ENCODE data around the gene TMEM248. TPM values are rescaled to one million over a fixed set of nuclear protein-coding genes. Genes with fewer than 3 reads are reported as not detected.

The TMEM248 gene
- total and polyA plus RNA-seq, 2 of the 13 experiments (the other 11 are each of a cell fraction or from before 2014, with no cell fraction given): 54.3 to 109 TPM

DNA sequence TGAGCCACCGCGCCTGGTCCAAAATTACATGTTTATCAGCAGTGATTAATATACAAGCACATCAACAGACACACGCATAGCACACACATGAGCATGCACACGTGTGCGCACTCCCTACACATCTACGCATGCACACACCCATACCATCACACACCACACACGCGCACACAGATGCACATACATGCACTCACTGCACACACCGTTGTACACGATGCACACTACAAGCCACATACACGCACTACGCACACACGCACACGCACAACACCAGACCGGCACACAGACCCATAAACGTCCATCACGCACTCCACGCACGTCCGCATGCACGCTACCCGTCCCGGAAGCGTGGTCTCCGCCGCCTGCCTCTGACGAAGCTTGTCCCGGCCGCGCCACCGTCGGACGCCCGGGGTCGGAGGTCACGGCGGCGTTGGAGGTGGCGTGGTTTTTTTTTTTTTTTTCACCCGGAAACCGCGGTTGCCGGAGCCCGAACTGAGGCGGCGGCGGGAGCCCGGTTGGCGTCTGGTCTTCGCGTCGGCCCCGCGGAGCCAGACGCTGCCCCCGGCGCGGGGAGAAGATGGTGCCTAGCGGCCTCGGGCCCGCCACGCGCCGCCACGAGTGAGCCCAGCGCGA is at the start of gene TMEM248 (continued):
- TF ChIP-seq MBNL3 (CRISPR knock-in tag; conservative IDR thresholded peaks at IDR 0.05) (no peak), ZNF644 (CRISPR knock-in tag; IDR thresholded peaks at IDR 0.05; ENCODE audit: low read depth) (no peak), EP300 (IDR thresholded peaks at IDR 0.05; ENCODE audit: low read depth in 2 of 2, low read length in 2 of 2) (no peak), EP300 (CRISPR knock-in tag; IDR thresholded peaks at IDR 0.05; ENCODE audit: borderline replicate concordance) (peak; percentile 59), ZNF362 (CRISPR knock-in tag; IDR thresholded peaks at IDR 0.05; ENCODE audit: borderline replicate concordance) (peak; percentile 100), KLF11 (CRISPR knock-in tag; IDR thresholded peaks at IDR 0.05) (no peak), AGO1 (IDR thresholded peaks at IDR 0.05; ENCODE audit: low read depth, low read length, poor library complexity, severe bottlenecking) (peak; percentile 43), TFDP1 (CRISPR knock-in tag; IDR thresholded peaks at IDR 0.05; ENCODE audit: borderline replicate concordance) (peak; percentile 65; the same call in 1 of the 2 replicates), MAFG (CRISPR knock-in tag; IDR thresholded peaks at IDR 0.05) (no peak), ZNF205 (CRISPR knock-in tag; IDR thresholded peaks at IDR 0.05) (peak; percentile 76), KDM5B (CRISPR knock-in tag; IDR thresholded peaks at IDR 0.05; ENCODE audit: borderline replicate concordance) (peak; percentile 92; the same call in 1 of the 2 replicates), ZNF639 (CRISPR knock-in tag; conservative IDR thresholded peaks at IDR 0.05) (peak; percentile 83), HMGA1 (CRISPR knock-in tag; conservative IDR thresholded peaks at IDR 0.05) (no peak), E2F2 (CRISPR knock-in tag; IDR thresholded peaks at IDR 0.05; ENCODE audit: borderline replicate concordance) (no peak), NR2F6 (IDR thresholded peaks at IDR 0.05) (peak; percentile 83), NR2F6 (CRISPR knock-in tag; IDR thresholded peaks at IDR 0.05) (peak; percentile 94), ZNF605 (CRISPR knock-in tag; IDR thresholded peaks at IDR 0.05) (peak; percentile 93), TBP (CRISPR knock-in tag; IDR thresholded peaks at IDR 0.05) (no peak), MZF1 (CRISPR knock-in tag; IDR thresholded peaks at IDR 0.05; ENCODE audit: borderline replicate concordance) (no peak), ZNF329 (CRISPR knock-in tag; IDR thresholded peaks at IDR 0.05; ENCODE audit: low read depth) (peak; percentile 77; the same call in 1 of the 2 replicates), AGO2 (optimal IDR thresholded peaks at IDR 0.05; ENCODE audit: low read depth, low read length) (no peak)
